PFSK-1 (cell line): ENCODE data around the gene WDR37.

ENCODE experiments used
- FOXP2 ChIP-seq: optimal IDR thresholded peaks from 2 replicates; pipeline ENCODE3; 2011; ENCODE audit warnings: borderline replicate concordance, control low read depth, inconsistent platforms; ENCODE audit not compliant: insufficient read depth; ENCODE audit errors: extremely low read length, extremely low read depth
- POLR2AphosphoS5 ChIP-seq: IDR thresholded peaks from 2 replicates; pipeline ENCODE4 v1.6.1; 2012; ENCODE audit warnings: low read depth, mild to moderate bottlenecking, control low read depth, low read length, moderate library complexity
- REST ChIP-seq, 2 experiments: IDR thresholded peaks; 2 replicates each; pipeline versions ENCODE4 v1.6.1 to v1.8.0; 2011 to 2012; ENCODE audit warnings: low read depth in 2 of 2, low read length in 2 of 2, control low read depth in 1 of 2, inconsistent platforms in 1 of 2, mild to moderate bottlenecking in 1 of 2, moderate library complexity in 1 of 2; ENCODE audit not compliant: insufficient read depth in 1 of 2
- SIN3A ChIP-seq: IDR thresholded peaks from 2 replicates; pipeline ENCODE4 v1.6.1; 2012; ENCODE audit warnings: mild to moderate bottlenecking, low read length, moderate library complexity, borderline replicate concordance; ENCODE audit not compliant: insufficient read depth
- TAF1 ChIP-seq: IDR thresholded peaks from 2 replicates; pipeline ENCODE4 v1.6.1; 2012; ENCODE audit warnings: low read length, control low read depth, borderline replicate concordance; ENCODE audit not compliant: insufficient read depth

The WDR37 gene

DNA sequence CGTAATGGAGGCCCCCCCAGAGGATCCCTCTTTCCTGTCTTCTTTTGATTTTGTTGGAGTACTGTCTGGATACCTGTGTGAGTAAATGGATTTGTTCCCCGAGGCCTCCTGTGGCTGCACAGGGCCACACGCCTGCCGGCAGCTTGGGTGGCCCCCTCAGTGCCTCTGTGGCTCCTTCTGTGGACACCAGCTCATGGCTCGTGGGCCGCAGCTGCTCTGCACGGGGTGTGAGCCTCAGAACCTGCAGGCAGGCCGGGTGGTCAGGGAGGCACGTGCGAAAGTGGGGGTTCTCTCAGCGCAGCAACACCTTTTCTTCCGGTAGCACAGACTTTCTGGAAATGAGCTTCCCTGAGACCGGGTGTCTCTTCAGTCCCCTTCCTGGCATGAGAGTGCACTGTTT lies 70.3 kb downstream of the WDR37 start:
- no peak for TF ChIP-seq FOXP2
- TF ChIP-seq REST (IDR thresholded peaks at IDR 0.05; ENCODE audit: insufficient read depth in 1 of 2, low read depth in 2 of 2, low read length in 2 of 2): no peak

DNA sequence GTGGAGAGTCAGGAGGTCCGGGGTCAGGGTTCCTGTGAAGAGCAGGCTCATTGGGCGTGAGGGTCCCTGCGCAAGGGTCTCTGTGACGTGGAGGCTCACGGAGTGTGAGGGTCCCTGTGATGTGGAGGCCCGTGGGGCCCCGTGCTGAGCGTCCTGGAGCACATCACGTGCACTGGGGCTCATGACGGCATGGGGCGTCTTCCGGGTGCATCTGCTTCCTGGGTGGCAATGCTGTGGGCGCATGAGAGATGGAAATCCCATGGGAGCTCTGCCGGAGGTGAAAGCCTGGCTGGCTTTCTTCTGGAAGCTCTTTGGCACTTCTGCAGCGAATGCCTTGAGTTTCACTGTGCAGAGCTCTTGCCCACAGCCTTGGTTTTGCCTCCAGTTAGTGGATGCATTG lies 71.4 kb downstream of the WDR37 start:
- no peak for TF ChIP-seq POLR2AphosphoS5
- no peak for TF ChIP-seq SIN3A
- TF ChIP-seq REST (IDR thresholded peaks at IDR 0.05; ENCODE audit: insufficient read depth in 1 of 2, low read depth in 2 of 2, low read length in 2 of 2): no peak
- TF ChIP-seq TAF1: no peak
- no peak for TF ChIP-seq FOXP2

GRCh38 chr10:1128115-1128514 lies 71.9 kb downstream of the WDR37 start:
- TF ChIP-seq SIN3A: no peak
- TF ChIP-seq POLR2AphosphoS5: no peak

DNA sequence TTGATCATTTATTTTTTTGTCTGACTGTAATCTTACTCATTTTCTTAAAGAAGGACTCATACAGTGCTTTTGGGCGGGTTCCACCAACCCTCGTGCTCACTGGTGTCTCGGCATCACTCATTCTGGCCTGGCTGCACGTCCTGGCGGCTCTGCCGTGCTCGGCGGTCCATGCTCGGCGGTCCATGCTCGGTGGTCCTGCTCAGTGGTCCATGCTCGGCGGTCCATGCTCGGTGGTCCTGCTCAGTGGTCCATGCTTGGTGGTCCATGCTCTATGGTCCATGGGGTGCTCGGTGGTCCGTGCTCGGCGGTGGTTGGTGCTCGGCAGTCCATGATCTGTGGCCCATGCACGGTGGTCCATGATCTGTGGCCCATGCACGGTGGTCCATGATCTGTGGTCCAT lies 72.5 kb downstream of the WDR37 start:
- no peak for TF ChIP-seq REST (IDR thresholded peaks at IDR 0.05; ENCODE audit: insufficient read depth in 1 of 2, low read depth in 2 of 2, low read length in 2 of 2)
- TF ChIP-seq POLR2AphosphoS5: no peak
- TF ChIP-seq FOXP2: no peak
- no peak for TF ChIP-seq TAF1
- no peak for TF ChIP-seq SIN3A

DNA sequence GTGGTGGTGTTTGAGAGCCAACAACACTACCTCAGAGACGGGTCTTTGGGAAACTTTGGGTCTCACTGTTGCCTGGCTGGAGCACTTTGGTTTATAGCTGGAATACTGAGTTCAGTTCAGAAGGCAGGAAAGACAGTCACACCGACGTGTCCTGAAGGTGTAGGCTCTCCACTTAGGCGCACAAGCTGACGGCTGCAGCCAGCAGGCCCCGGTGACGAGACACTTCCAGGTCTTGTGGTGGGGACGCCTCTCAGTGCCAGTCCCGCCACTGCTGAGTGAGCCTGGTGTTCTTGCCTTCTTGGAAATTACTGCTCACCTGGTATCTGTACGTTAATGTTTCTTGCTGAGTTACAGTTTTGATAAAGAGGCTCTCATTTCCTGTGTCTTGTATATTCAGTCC lies 74.0 kb downstream of the WDR37 start:
- TF ChIP-seq FOXP2: no peak
- TF ChIP-seq REST (IDR thresholded peaks at IDR 0.05; ENCODE audit: insufficient read depth in 1 of 2, low read depth in 2 of 2, low read length in 2 of 2): no peak
- no peak for TF ChIP-seq SIN3A
- no peak for TF ChIP-seq POLR2AphosphoS5
- no peak for TF ChIP-seq TAF1
